GM12892 (cell line): Measurements from ENCODE around the gene CDH26.

Source experiments
- DNase-seq: peaks from one replicate; pipeline ENCODE4 v3.0.0; 2011; ENCODE audit not compliant: insufficient read length
- FAIRE-seq: peaks from 2 replicates; lab custom pipeline; 2011; peaks lifted over from hg19 to GRCh38; lab: Jason Lieb, UNC
- POLR2A ChIP-seq: IDR thresholded peaks from 2 replicates; pipeline ENCODE4 v1.6.1; 2011; ENCODE audit warnings: low read depth, low read length, control low read depth
- POLR2AphosphoS5 ChIP-seq: IDR thresholded peaks from 2 replicates; pipeline ENCODE4 v1.6.1; 2011; ENCODE audit warnings: low read depth, low read length, control low read depth
- TAF1 ChIP-seq: IDR thresholded peaks from 2 replicates; pipeline ENCODE4 v1.6.1; 2011; ENCODE audit warnings: low read depth, mild to moderate bottlenecking, control low read depth, low read length, borderline replicate concordance

The CDH26 gene

GRCh38 chr20:60009826-60010616 is 51.8 kb downstream of the CDH26 start:
- DNase-seq (no peak), FAIRE-seq (no peak)
- TF ChIP-seq POLR2AphosphoS5 (no peak), TAF1 (no peak), POLR2A (no peak)

- DNase-seq (no peak), FAIRE-seq (no peak)
- TF ChIP-seq TAF1 (no peak), POLR2A (no peak), POLR2AphosphoS5 (no peak)
Measured at GRCh38 chr20:60010689-60011458, 52.7 kb downstream of the CDH26 start.

GRCh38 chr20:60011512-60012507 is 53.6 kb downstream of the CDH26 start:
- FAIRE-seq = no peak
- DNase-seq = no peak
- TF ChIP-seq POLR2AphosphoS5 (no peak), TAF1 (no peak)

GRCh38 chr20:60013296-60014139 is 55.3 kb downstream of the CDH26 start:
- TF ChIP-seq POLR2AphosphoS5 (no peak), TAF1 (no peak), POLR2A (no peak)
- no peak for FAIRE-seq
- no peak for DNase-seq

GRCh38 chr20:60016406-60016805 is 58.2 kb downstream of the CDH26 start:
- no peak for DNase-seq
- TF ChIP-seq POLR2A = no peak
- TF ChIP-seq TAF1 = no peak
- no peak for TF ChIP-seq POLR2AphosphoS5
- FAIRE-seq = no peak

GRCh38 chr20:60020251-60020650 is 62.0 kb downstream of the CDH26 start:
- no peak for DNase-seq
- TF ChIP-seq TAF1 = no peak
- TF ChIP-seq POLR2A = no peak
- no peak for TF ChIP-seq POLR2AphosphoS5
- no peak for FAIRE-seq

- DNase-seq (no peak), FAIRE-seq (no peak)
- TF ChIP-seq TAF1 = no peak
- TF ChIP-seq POLR2AphosphoS5 = no peak
- TF ChIP-seq POLR2A = no peak
Measured at GRCh38 chr20:60021104-60021503, 62.9 kb downstream of the CDH26 start.

GRCh38 chr20:60022849-60023248 is 64.6 kb downstream of the CDH26 start:
- DNase-seq (no peak), FAIRE-seq (no peak)
- no peak for TF ChIP-seq POLR2AphosphoS5
- TF ChIP-seq POLR2A = no peak
- TF ChIP-seq TAF1 = no peak

GRCh38 chr20:60024245-60024644 is 66.0 kb downstream of the CDH26 start:
- TF ChIP-seq TAF1 = no peak
- DNase-seq = no peak
- FAIRE-seq = no peak

GRCh38 chr20:60024801-60025200 is 66.6 kb downstream of the CDH26 start:
- FAIRE-seq (no peak), DNase-seq (no peak)
- TF ChIP-seq POLR2AphosphoS5 (no peak), TAF1 (no peak), POLR2A (no peak)

- FAIRE-seq (no peak), DNase-seq (no peak)
- TF ChIP-seq POLR2AphosphoS5 (no peak), POLR2A (no peak), TAF1 (no peak)
Measured at GRCh38 chr20:60026010-60026409, 67.8 kb downstream of the CDH26 start.
